KMS-11 (cell line): ENCODE results near the gene GGCX.
"Not testable (repeated sequence)": the region's sequence is repeated elsewhere in the genome, so short reads cannot be mapped to it uniquely, and the experiment has no call there.

Experiments
- H2AFZ ChIP-seq: fragments of 200-600 bp; sonication (generic); 2 replicates; pipeline ENCODE4 v1.6.1; 2016; ENCODE audit warnings: antibody characterized with exemption, mixed run types, low read depth
- H3K27ac ChIP-seq: fragments of 200-600 bp; sonication (generic); 2 replicates; pipeline ENCODE4 v1.6.1; 2016; ENCODE audit warnings: mild to moderate bottlenecking, mixed run types
- H3K27me3 ChIP-seq: fragments of 200-600 bp; sonication (generic); 2 replicates; pipeline ENCODE4 v1.6.1; 2017; ENCODE audit warnings: mild to moderate bottlenecking, low read depth, mixed run types, moderate library complexity; ENCODE audit not compliant: insufficient read depth
- H3K36me3 ChIP-seq: fragments of 200-600 bp; sonication (generic); 2 replicates; pipeline ENCODE4 v1.6.1; 2017; ENCODE audit warnings: mild to moderate bottlenecking, mixed run types; ENCODE audit not compliant: insufficient read depth
- H3K4me1 ChIP-seq: fragments of 200-600 bp; sonication (generic); 2 replicates; pipeline ENCODE4 v1.6.1; 2016; ENCODE audit warnings: mild to moderate bottlenecking, low read depth, mixed run types; ENCODE audit not compliant: poor library complexity, severe bottlenecking
- H3K4me2 ChIP-seq: fragments of 200-600 bp; sonication (generic); 2 replicates; pipeline ENCODE4 v1.7.0; 2016; ENCODE audit warnings: mild to moderate bottlenecking, mixed run types
- H3K4me3 ChIP-seq: fragments of 200-600 bp; sonication (generic); IDR thresholded peaks from 2 replicates; pipeline ENCODE4 v1.6.1; 2017; ENCODE audit warnings: low read depth, low read length, mixed read lengths; ENCODE audit not compliant: insufficient read depth
- H3K79me2 ChIP-seq: fragments of 200-600 bp; sonication (generic); 2 replicates; pipeline ENCODE4 v1.6.1; 2016; ENCODE audit warnings: low read depth, mixed run types; ENCODE audit not compliant: insufficient read depth
- H3K9ac ChIP-seq: fragments of 200-600 bp; sonication (generic); 2 replicates; pipeline ENCODE4 v1.6.1; 2016; ENCODE audit warnings: mild to moderate bottlenecking, mixed run types
- H4K20me1 ChIP-seq: fragments of 200-600 bp; sonication (generic); 2 replicates; pipeline ENCODE4 v1.6.1; 2016; ENCODE audit warnings: mild to moderate bottlenecking, mixed run types; ENCODE audit not compliant: insufficient read depth
- TF ChIP-seq, protein P1 (sequence below): fragments of 200-600 bp; sonication (generic); conservative IDR thresholded peaks from 2 replicates; pipeline ENCODE4 v1.6.1; 2017; ENCODE audit warnings: low read depth, mild to moderate bottlenecking, antibody characterized with exemption, low read length, moderate library complexity, mixed read lengths

GGCX gene

GRCh38 chr2:85547089-85547858 is 14.0 kb downstream of the GGCX start:
- Histone ChIP-seq H3K27me3 (no peaks in the 10 kb centered on the region), H3K36me3 (peaks cover 14% of the 10 kb centered on the region; the same call in 1 of the 2 replicates), H3K27ac (peak overlapping the region; percentile 17; the same call in 1 of the 2 replicates), H3K9ac (no peak overlapping the region), H3K4me3 (no peak overlapping the region), H3K4me2 (no peak overlapping the region), H3K4me1 (peaks cover 8% of the 10 kb centered on the region), H2AFZ (no peak overlapping the region), H3K79me2 (peaks cover 13% of the 10 kb centered on the region), H4K20me1 (peaks cover 22% of the 10 kb centered on the region)
- TF ChIP-seq, protein P1, sequence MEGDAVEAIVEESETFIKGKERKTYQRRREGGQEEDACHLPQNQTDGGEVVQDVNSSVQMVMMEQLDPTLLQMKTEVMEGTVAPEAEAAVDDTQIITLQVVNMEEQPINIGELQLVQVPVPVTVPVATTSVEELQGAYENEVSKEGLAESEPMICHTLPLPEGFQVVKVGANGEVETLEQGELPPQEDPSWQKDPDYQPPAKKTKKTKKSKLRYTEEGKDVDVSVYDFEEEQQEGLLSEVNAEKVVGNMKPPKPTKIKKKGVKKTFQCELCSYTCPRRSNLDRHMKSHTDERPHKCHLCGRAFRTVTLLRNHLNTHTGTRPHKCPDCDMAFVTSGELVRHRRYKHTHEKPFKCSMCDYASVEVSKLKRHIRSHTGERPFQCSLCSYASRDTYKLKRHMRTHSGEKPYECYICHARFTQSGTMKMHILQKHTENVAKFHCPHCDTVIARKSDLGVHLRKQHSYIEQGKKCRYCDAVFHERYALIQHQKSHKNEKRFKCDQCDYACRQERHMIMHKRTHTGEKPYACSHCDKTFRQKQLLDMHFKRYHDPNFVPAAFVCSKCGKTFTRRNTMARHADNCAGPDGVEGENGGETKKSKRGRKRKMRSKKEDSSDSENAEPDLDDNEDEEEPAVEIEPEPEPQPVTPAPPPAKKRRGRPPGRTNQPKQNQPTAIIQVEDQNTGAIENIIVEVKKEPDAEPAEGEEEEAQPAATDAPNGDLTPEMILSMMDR, result no peak

DNA sequence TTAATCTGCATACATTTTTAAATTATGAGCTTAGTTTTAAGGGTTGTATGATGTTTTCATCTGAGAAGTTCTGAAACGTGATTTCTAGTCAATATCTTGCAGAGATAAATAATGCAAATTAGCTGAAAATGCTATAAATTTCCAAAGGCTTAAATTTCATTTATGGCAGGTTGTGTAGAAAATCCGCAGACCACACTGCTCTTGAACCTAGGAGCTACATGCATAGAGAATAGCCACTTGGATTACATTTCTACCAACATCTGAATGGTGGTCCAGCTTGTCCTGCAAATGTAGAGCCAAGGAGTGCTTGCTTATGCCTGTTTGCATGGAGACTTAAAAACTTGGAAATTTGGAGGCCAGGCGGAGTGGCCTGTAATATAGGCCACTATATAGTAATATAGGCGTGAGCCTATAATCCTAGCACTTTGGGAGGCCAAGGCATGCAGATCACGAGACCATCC is 15.5 kb downstream of the GGCX start:
- peaks cover 23% of the 10 kb centered on the region for H3K4me1 ChIP-seq
- H3K79me2 ChIP-seq, result peaks cover 28% of the 10 kb centered on the region
- H3K4me3 ChIP-seq, result no peak overlapping the region
- peak overlapping the region; percentile 23; the same call in 1 of the 2 replicates for H3K27ac ChIP-seq
- no peak overlapping the region for H3K9ac ChIP-seq
- peaks cover 27% of the 10 kb centered on the region for H3K36me3 ChIP-seq
- no peak overlapping the region for H2AFZ ChIP-seq
- H3K4me2 ChIP-seq, result no peak overlapping the region
- no peaks in the 10 kb centered on the region; the same call in 1 of the 2 replicates for H3K27me3 ChIP-seq
- TF ChIP-seq, protein P1, result no peak
- H4K20me1 ChIP-seq, result peaks cover 36% of the 10 kb centered on the region

DNA sequence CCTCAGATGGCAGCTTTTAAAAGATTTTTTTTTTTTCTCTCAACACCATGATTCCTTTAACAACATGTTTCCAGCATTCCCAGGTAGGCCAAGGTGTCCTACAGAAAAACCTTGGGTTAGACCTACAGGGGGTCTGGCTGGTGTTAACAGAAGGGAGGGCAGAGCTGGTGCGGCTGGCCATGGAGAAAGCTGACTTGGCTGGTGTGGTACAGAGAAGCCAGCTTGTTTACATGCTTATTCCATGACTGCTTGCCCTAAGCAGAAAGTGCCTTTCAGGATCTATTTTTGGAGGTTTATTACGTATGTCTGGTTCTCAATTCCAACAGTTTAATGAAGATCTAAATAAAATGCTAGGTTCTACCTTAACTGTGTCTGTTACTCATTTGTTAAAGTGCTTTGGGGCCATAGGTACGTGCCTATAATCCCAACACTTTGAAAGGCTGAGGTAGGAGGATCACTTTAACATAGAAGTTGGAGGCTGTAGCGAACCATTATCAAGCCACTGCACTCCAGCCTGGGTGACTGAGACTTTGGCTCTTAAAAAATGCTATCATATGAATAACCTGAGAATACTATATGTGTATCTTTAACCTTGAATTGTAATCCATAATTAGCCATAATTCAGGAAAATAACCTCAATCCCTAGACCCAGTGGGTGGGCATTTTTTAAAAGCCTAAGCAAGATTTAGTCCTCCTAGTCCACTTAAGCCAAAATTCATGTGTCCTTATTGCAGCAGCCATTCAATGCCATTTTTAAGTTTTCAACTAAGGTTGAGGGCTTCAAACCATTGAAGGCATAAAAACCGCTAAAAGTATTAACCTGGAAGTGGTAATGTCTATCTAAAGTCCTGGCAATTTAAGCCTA is 16.1 kb downstream of the GGCX start:
- not testable (repeated sequence) for H3K4me2 ChIP-seq, H3K4me3 ChIP-seq, H2AFZ ChIP-seq, H3K9ac ChIP-seq, H3K27me3 ChIP-seq
- peaks cover 33% of the 10 kb centered on the region for H3K36me3 ChIP-seq
- peak overlapping the region; percentile 23; the same call in 1 of the 2 replicates for H3K27ac ChIP-seq
- peaks cover 43% of the 10 kb centered on the region for H4K20me1 ChIP-seq
- H3K4me1 ChIP-seq, result peaks cover 26% of the 10 kb centered on the region
- H3K79me2 ChIP-seq, result peaks cover 35% of the 10 kb centered on the region

- H4K20me1 ChIP-seq, result peaks cover 48% of the 10 kb centered on the region
Measured at GRCh38 chr2:85544254-85544691, 17.0 kb downstream of the GGCX start.

GRCh38 chr2:85542777-85543176 is 18.5 kb downstream of the GGCX start:
- Histone ChIP-seq H3K36me3 (peaks cover 37% of the 10 kb centered on the region), H3K79me2 (peaks cover 52% of the 10 kb centered on the region), H3K9ac (peak overlapping the region; percentile 100; the same call in 1 of the 2 replicates), H4K20me1 (peaks cover 48% of the 10 kb centered on the region), H3K4me3 (no peak overlapping the region), H3K4me1 (peaks cover 26% of the 10 kb centered on the region), H3K4me2 (peak overlapping the region; percentile 97; the same call in 1 of the 2 replicates), H3K27me3 (no peaks in the 10 kb centered on the region; the same call in 1 of the 2 replicates), H3K27ac (peak overlapping the region; percentile 99; the same call in 1 of the 2 replicates), H2AFZ (no peak overlapping the region)
- TF ChIP-seq, protein P1, result no peak

More at GRCh38 chr2:85544254-85544691, 17.0 kb downstream of the GGCX start:
- not testable (repeated sequence) for H3K27ac ChIP-seq, H2AFZ ChIP-seq, H3K9ac ChIP-seq, H3K4me2 ChIP-seq, H3K27me3 ChIP-seq, H3K4me3 ChIP-seq
- H3K36me3 ChIP-seq, result peaks cover 37% of the 10 kb centered on the region
- H3K4me1 ChIP-seq, result peaks cover 26% of the 10 kb centered on the region
- H3K79me2 ChIP-seq, result peaks cover 43% of the 10 kb centered on the region
